GM10266 (cell line): Measurements from ENCODE around the gene CDK19.
"Not testable (repeated sequence)": the region's sequence is repeated elsewhere in the genome, so short reads cannot be mapped to it uniquely, and the experiment has no call there.

ENCODE experiments used
- DNase-seq: peaks from one replicate; pipeline ENCODE4 v3.0.0; 2012; ENCODE audit errors: extremely low spot score
- TF ChIP-seq, protein P1 (sequence below): IDR thresholded peaks from 2 replicates; pipeline ENCODE4 v1.5.1; 2012; ENCODE audit warnings: mild to moderate bottlenecking, low read depth; ENCODE audit not compliant: control insufficient read depth, insufficient read depth; ENCODE audit errors: missing control alignments

CDK19 gene

DNA sequence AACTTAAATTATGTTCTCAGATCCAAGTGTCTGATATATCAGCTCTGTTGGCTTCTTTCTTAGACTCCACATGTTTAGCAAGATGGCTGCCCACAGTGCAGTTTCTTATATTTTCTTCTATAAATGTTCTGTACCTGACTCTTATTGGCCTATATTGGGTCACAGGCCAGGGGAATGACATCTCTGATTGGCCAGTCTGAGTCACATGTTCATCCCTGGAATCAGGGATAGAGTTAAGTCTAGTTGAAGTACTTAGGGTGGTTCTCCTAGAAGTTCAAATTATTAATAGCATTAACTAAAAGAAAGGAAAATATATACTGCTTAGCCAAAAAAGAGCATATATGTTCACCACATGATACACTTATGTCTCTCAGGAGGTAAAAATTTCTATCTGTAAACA lies 233.6 kb downstream of the CDK19 start:
- TF ChIP-seq, protein P1, sequence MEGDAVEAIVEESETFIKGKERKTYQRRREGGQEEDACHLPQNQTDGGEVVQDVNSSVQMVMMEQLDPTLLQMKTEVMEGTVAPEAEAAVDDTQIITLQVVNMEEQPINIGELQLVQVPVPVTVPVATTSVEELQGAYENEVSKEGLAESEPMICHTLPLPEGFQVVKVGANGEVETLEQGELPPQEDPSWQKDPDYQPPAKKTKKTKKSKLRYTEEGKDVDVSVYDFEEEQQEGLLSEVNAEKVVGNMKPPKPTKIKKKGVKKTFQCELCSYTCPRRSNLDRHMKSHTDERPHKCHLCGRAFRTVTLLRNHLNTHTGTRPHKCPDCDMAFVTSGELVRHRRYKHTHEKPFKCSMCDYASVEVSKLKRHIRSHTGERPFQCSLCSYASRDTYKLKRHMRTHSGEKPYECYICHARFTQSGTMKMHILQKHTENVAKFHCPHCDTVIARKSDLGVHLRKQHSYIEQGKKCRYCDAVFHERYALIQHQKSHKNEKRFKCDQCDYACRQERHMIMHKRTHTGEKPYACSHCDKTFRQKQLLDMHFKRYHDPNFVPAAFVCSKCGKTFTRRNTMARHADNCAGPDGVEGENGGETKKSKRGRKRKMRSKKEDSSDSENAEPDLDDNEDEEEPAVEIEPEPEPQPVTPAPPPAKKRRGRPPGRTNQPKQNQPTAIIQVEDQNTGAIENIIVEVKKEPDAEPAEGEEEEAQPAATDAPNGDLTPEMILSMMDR, result no peak
- DNase-seq, result no peak

DNA sequence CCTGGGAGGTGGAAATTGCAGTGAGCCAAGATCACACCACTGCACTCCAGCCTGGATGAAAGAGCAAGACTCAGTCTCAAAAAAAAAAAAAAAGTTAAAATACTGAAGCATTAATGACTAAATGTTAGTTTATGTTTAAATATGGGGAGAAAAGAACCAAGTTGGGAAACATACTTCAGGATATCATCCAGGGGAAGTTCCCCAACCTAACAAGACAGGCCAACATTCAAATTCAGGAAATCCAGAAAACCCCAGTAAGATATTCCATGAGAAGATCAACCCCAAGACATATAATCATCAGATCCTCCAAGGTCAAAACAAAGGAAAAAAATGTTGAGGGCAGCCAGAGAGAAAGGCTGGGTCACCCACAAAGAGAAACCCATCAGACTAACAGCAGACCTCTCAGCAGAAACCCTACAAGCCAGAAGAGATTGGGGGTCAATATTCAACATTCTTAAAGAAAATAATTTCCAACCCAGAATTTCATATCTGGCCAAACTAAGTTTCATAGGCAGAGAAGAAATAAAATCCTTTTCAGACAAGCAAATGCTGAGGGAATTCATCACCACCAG lies 237.6 kb downstream of the CDK19 start:
- DNase-seq, result not testable (repeated sequence)

DNA sequence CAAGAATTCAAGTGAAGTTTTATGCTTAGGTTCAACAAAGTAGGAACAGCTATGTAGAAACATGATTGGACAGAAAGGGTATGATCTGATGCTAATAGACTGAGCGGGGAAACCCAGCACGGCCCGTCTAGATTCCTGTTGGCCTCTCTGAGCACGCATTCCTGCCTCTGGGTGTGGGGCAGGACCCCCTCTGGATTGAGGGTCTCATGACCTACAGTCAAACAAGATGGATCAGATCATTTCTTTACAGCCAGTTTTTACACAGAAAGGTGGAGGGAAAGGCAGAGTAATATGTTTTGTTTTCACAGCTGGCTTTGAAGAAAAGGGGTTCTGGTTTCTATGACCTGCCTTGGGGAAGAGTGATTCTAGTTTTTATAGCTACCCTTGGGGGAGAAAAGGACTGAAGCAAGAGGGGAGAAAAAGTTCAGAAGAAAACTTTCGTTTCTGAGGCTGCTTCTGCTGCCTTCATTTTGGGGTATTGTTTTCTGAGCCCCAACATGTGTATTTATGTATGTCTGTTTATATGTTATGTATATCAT lies 239.3 kb downstream of the CDK19 start:
- DNase-seq, result no peak
- TF ChIP-seq, protein P1, result no peak

DNA sequence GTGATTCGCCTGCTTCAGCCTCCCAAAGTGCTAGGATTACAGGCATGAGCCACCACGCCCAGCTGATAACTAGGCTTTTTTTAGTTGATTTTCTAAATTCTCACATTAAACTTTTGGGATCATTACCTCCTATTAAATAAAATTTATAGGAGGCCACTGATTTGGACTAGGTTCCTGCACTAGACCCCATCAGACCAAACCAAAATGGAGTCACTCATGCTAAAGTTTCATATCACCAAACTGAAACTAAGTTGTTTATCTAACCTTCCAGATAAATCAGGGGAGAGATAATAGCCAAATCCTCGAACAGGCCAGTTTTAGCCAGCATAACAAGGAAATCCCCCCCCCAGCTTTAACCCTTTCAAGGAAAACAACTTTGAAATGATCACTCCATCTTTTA lies 240.5 kb downstream of the CDK19 start:
- TF ChIP-seq, protein P1, result no peak
- no peak for DNase-seq

DNA sequence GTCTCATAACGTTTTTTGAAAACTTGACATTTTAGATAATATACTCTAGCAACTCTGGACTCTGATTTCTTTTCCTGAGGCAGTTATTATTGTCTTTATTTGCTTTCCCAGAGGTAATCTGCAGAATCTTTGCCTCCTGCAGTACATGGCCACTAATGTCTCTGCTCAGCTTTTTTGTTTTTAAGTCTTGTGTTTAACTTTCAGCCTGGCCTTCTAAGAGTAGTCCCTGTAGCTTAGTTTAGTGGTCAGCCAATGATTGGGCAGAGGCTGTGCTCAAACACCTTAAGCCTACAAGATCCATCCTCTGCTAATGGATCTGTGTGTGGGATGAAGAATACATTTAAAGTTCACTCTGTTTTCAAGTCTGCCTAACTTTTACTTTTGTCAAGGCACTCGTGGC lies 241.7 kb downstream of the CDK19 start:
- TF ChIP-seq, protein P1, result no peak
- DNase-seq, result no peak

DNA sequence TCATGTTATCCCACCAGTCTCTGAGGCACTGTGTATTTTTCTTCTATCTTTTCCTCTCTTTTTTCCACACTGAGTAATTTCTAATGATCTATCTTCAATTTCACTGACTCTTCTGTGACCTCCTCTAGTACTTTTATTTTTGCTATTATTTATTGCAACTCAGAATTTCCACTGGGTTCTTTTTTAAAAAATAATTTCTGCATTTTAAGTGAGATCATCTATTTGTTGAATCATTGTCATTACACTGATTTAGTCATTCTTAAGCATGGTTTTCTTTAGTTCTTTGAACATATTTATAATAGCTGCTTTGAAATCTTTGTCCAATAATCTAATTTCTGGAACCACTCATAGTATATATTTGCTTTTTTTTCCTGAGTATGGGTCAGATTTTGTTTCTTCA lies 242.1 kb downstream of the CDK19 start:
- no peak for DNase-seq
- TF ChIP-seq, protein P1, result no peak

DNA sequence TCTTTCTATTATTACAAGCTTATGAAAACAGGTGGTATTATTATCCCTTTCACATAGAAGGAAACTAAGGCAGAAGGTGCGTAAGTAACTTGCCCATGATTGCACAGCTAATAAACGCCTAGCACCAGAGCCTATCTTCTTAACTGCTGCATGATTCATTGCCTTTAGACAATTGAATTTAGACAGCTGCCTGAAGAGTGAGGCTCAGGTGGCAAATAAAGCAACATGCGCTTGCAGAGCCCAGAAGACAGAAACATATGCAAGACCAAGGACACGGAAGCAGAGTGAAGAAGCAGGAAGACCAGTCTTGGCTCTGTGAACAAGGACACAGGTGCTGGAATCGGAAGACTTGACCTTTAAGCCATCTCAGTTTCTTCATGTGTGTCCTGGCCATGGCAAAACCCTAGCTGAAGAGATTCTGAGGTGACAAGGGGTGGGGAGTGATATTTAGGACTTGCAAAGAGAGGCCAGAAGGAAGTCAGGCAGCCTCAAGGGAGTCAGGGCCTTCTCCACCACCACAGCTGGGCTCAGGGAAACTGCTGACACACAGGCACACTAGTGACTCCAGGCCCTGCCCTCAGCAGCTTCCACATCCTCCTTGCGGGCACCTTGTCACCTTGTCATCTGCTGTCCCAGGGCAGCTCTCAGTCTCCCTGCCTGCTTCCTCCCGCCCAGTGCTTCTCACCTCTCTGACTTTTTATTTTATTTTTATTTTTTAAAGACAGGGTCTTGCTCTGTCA lies 247.1 kb downstream of the CDK19 start:
- no peak for DNase-seq
- TF ChIP-seq, protein P1, result no peak
